CD4-positive, alpha-beta T cell treated with Interleukin-2 at 100 ng/mL for 4 hours (primary cell): ENCODE results near the gene BTG3.

ENCODE experiments used
- DNase-seq: peaks from one replicate; pipeline ENCODE4 v3.0.0-alpha.2; 2020; ENCODE audit warnings: low spot score

Gene BTG3, protein sequence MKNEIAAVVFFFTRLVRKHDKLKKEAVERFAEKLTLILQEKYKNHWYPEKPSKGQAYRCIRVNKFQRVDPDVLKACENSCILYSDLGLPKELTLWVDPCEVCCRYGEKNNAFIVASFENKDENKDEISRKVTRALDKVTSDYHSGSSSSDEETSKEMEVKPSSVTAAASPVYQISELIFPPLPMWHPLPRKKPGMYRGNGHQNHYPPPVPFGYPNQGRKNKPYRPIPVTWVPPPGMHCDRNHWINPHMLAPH

DNA sequence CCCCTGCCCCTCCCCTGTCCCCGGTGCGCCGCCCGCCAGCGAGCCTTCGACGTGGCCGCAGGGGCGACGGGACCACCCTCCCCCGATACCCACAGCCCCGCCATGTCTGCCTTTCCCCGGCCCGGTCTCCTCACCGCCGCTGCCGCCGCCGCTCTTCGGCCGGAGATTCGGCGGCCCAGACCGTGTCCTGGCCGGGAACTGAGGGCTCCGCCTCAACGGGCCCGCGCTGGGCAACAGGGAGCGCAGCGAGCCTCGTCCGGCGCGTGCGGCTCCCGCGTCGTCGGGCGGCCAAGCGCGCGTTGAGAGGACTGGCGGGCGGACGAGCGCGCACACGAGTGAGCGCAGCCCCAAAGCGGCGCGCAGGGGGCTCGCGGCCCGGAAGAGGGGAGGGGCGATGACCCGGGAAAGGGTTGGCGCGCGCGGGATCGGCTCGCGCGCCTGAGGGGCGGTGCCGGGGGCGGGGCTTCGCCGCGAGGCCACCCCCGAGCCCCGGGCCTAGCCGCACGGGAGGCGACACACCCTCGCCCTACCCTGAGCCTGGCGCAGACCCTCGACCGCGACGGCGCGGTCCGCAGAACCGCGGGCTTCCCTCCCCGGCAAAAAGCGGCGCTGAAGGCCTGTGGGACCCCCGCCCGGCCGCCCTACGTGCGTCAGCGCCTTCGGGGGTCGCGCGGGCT is at the start of gene BTG3:
Gene BTG3, minus strand, starts transcription at position 337 of the 677 bp plus-strand sequence. CDS start 3,757 bp downstream, outside the sequence.
- peak; percentile 82 for DNase-seq

DNA sequence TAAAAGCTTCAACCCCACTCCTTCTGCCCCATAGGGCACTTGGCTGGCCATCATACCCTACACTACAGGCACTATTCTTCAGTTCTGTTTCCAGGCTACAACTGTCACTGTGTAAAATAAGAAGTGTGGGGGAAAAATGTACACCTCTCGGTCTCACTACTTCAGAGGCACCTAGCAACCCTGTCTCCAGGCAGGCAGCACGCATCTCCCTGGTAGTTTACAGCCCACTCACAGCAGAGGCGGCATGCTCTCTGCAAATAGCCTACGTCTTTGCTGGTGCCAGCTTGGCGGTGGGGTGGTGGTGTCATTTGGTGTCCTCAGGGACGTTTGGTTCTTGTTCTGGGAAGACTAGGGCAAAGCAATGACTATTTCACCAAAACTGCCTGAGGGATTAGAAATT is 48.2 kb upstream of the BTG3 start:
- DNase-seq, result no peak

DNA sequence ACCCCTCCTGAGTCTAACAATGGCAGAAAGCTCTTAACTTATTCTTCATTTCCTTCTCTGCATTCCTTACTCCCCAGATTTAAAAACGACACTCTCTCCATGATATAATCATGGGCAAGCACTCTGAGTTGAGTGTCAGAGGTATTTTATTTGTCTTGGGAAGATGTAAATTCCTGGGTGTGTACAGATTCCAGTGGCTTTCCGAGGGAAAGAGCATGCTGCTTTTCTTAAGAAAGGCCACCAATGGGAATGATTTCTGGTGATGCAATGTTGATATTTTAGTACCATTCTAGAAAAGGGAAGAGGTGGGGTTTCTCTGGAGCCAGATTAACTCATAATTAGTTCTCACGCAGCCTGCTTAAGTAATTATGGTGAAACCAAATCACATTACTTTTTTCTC is 47.8 kb upstream of the BTG3 start:
- DNase-seq, result no peak

DNA sequence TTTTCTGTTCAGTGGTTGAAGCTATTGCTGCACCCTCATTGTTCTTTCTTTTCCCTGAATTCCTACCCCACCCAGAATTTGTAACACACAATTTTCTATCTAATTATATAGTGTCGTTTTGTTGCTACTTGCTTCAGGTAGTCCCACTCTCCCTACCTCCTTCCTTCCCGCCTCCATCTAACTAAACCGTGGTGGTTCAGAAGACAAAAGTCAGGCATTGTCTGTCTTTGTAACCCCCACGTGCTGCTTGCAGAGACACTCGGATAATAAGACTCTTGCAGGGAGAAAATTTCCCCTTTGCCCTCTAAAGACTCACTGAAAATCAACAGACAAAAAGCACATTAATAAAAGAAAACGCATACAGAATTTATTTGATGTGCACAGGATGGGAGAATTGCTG is 46.2 kb upstream of the BTG3 start:
- DNase-seq, result no peak

DNA sequence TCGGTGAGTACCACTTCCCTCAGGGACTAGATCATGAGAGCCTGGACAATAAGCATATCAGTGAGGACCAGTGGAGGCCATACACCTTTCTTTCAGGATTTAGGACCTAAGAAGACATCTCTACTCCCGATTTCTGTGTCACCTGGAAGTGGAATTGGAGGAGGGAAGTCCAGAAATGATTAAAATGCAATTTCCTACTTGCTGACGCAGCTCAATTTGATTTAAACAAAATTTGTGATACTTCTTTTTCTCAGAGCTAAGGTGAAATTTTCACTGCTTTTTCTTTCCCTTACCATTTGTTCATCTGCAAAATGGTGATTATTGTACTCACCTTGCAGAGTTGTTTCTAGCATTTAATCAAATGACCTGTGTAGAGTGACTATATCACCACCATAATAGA is 38.8 kb upstream of the BTG3 start:
- no peak for DNase-seq

DNA sequence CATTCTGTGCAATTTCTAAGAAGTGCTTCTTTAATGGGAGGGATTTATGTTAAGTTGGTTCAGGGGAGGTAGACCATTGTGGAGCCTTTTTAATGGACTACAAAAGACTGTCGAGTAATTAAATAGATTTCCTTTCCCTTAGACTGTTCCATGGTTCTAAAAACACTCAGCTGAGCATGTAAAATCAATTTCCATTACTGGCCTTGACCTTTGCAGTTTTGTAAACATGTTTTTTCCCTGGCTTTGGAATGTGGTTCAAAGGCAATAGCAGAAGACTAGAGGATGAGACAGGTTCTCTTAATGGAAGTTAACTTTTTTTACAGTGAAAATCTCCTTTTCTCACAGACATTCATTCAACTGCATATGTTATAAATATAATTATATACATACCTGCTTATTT is 37.6 kb upstream of the BTG3 start:
- DNase-seq, result no peak

DNA sequence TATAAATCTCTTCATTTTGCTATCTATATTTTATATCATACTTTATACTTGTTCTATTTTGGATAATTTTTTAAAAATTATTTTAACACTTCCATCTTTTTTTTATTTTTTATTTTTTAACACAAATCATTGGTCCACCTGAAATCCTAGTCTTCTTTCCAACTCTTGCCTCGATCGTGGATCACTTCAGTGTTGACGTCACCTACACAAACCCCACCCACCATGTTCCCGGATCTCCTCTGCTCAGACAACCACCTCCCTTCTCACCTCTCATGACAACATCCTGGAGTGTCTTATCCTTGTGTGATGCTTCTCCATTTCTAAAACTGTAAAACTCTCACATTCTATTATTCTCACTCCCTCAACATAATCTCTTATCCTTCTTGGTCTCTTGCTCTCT is 34.1 kb upstream of the BTG3 start:
- DNase-seq, result no peak

DNA sequence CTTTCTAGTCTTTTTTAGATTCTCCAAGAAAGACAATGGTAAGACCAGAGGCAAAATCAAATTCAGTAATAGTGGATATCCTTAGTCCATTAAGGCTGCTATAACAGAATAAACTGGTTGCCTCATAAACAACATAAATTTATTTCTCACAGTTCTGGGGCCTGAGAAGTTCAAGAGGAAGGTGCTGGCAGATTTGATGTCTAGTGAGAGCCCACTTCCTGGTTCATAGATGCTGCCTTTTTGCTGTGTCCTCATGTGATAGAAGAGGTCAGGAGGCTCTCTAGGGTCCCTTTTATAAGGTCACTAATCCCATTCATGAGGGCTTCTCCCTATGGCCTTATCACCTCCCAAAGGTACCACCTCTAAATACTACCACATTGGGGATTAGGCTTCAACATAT is 31.5 kb upstream of the BTG3 start:
- no peak for DNase-seq

DNA sequence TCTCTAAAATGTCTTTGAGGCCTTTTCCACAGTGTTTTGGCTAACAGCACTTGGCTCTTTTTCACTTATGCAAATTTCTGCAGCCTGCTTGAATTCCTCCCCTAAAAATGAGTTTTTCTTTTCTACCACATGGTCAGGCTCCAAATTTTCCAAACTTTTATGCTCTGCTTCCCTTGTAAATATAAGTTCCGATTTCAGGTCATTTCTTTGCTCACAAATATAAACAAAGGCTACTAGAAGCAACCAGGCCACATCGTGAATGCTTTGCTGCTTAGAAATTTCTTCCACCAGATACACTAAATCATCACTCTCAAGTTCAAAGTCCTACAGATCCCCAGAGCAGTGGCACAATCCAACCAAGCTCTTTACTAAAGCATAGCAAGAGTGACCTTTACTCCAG is 28.1 kb upstream of the BTG3 start:
- DNase-seq, result no peak

DNA sequence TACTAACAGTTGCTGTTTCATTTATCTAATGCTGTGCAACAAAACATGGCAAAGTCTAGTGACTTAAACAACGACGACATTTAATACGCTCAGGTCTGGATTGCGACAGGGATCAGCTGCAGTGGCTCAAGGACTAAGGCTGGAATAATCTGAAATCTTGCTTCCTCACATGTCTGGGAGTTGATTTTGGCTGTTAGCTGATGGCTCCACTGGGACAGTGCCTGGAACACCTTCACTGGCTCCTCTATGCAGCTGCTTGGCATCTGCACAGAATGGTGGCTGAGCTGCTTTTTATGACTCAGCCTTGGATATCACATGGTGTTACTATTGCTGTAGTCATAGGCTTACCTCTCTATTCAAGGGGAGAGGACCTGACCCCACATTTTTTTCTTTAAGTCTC is 24.0 kb upstream of the BTG3 start:
- no peak for DNase-seq

DNA sequence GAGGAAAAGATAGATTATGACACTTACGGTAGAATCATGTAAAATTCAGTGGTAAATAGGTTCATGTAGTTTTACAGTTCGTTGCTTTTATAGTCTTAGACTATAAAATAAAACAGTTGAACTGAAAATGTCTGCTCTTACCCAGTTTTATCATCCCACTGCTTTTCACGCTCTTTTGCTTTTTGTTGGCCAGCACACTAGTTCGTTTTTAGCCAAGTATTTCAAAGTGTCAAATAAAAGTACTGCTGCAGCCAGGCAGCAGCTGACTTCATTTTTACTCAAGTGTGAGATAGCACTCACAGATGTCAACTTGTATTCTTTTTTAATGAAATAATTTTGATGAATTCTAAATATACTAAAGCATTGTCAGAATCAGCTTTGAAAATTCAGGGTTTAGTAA is 18.5 kb upstream of the BTG3 start:
- DNase-seq, result no peak

DNA sequence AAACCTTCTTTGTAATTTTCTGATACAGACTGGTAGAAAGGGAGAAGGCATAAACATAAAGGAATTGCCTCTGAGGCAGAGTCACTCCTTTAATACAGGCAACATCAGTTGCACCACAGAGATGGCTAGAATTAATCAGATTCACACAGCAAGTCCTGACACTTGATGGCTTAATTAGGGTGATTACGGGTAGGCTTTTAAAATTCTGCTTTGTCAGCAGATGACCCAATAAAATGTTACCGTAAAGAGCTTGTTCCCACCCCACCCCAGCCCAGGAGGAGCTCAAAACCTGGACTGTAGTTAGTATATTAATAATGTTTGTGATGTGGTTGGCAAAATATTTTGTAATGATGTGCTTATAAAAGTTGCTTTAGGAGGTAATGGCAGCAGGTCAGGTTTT is 9.3 kb upstream of the BTG3 start:
- no peak for DNase-seq

DNA sequence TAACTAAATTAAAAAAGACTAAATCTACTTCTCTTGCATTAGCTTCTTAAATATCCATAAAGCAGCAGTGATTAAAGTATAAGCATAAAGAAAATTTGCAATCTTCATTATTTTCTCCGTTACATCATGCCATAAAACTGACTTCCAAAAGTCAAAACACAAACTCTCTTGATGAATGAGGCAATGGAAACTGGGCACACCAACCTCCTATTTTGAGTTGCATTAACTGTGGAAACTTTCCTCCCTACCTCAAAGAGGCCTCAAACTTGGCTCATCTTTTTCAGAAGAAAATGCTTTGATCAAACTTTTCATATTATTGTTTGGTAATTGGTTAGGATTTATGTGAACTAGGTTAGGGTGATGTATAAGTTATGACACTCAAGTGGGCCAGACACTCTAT is 4.1 kb upstream of the BTG3 start:
- no peak for DNase-seq

DNA sequence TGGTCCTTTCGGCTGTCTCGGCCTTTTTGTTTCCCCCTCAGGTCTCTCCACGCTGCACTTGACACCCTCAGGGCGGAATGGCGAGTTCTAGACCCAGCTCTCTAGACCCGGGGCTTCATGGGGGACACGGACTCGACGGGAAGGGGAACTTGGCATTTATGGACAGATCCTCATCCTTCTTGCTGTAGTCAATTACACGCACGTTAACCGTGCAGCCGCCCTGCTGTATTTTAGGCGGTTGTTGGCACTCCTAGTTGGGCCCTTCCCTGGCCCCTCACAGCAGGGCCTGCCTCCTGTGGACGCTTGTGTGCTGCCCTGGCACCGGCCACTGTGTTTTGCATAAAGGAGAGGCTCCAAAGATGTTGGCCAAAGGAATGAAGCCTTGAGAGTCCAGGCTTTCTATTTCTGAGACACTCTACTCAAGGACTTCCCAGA is 558 bp upstream of the BTG3 start:
- DNase-seq, result no peak

DNA sequence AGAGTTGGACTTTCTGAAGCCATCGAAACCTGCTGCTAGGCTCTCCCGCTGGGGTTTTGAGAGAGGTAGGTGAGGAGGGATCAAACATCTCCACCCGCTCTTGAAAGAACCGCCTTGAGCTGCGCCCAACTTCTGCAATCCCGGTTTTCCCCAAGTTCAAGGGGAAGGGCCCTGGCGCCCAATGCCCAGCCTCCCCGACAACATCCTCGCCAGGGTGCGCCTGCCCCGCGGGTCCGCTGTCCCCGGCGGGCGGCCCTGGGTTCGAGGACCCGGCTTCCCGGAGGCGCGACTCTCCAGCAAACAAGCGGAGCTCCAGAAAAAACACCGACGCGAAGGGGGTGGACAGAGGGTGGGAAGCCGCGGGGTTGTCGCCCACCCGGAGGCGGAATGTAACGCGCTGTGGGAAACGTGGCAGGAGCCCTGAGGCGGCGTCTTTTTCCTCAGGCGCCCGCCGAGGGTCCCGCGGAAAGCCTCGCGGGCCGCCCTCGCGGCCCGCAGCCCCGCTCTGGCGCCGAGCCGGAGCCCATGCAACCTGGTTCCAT is 607 bp downstream of the BTG3 start:
- DNase-seq, result no peak

DNA sequence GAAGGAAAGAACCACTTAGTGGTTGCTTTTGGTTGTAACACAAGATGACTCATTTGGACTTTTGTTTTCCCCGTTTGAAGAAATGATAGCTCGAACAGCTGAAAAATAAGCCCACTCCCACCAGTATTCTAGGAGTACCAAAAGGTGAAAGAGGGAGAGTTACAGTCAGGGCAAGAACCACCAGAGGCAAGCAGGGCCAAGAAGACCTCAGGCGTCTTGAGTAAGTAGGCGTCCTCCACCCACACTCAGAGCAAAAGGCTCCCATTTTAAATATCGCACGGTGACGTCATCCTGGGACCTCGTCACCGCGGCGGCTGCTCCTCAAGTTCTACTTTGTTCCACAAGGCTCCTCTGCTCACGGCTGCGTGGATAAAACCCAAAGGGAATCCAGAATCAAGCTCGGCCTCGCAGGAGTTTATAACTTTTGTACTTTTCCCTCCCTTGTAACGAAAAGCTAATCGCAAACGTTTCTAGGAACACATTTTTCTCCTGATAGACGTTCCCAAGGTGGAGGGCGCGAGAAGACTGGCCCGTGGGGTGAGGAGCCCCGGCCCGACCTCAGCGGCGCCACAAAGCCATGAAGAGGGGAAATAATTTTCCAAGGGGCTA is 1.2 kb downstream of the BTG3 start:
- DNase-seq, result peak; percentile 80

DNA sequence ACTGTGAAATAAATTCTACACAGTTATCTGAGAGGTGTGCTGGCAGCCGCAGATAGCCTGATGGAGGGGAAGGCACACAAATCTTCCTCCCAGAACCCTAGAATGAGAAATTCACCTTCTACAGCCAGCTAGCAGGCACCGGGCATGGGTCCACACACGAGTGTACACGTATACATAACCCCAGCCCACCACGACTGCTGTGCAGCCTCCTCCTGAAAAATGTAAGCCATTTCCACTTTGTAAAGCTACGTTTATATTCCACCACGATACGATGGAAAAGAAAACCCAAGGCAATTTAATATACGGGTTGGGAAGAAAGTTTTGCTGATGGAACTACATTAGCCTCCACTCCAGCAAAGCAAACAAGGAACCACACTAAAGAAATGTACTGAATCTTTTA is 1.8 kb downstream of the BTG3 start:
- DNase-seq, result no peak

DNA sequence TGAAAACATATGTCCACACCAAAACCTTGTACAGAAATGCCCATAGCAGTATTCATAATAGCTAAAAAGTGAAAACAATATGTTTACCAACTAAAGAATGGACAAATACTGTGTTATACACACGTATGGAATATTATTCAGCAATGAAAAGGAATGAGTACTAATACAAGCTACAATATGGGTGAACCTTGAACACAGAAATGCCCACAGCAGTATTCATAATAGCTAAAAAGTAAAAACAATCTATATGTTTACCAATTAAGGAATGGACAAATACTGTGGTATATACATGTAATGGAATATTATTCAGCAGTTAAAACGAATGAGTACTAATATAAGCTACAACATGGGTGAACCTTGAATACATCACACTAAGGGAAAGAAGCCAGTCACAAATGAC is 3.0 kb downstream of the BTG3 start:
- DNase-seq, result no peak

DNA sequence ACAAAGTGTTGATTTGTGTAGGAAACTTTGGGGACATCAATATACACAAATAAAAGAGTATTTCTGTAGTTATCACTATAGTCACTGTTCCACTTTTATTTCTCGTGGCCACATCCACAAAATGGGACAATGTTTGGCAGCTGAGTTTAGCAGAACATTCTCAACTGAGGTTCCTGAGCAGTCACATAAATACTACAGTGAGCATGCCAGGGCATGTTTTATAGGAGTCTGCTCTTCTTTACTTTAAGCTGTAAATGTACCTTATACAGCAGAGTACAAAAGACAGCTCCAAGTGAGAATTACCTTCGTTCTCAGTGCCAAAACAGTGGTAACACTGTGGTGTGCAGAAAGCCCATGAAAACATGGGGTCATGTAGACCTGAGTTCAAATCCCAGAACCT is 5.0 kb downstream of the BTG3 start:
- no peak for DNase-seq

DNA sequence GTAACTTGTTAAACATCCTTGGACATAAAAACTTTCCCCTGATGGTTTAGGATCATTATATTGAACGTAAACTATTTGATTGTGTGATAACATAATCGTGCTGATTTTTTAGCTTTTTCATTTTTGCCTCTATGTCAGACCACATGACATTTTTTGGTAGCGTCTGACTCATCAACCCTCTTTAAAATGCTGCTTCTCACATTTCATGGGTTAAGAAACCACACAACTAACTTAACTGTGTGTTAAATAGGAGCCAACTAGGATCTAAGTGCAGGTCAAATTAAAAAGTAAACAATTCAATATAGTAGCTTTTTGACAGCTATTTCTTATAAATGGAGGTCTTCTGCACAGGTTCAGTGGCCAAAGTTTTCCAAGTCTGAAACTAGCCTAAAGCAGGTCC is 9.8 kb downstream of the BTG3 start:
- peak; percentile 14 for DNase-seq

DNA sequence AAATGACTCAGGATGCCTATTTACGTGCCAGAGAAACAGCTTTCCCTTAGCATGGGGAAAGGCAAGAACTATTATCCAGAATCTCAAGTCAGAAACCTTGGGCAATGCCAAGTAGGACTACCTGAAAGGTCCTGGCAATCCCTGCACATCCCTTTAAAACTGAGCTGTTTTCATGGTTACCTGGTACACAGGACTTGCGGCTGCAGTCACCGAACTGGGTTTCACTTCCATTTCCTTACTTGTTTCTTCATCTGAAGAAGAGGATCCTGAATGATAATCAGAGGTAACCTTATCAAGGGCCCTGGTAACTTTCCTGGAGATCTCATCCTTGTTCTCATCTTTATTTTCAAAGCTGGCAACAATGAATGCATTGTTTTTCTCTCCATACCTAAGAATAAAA is 14.3 kb downstream of the BTG3 start:
- no peak for DNase-seq

DNA sequence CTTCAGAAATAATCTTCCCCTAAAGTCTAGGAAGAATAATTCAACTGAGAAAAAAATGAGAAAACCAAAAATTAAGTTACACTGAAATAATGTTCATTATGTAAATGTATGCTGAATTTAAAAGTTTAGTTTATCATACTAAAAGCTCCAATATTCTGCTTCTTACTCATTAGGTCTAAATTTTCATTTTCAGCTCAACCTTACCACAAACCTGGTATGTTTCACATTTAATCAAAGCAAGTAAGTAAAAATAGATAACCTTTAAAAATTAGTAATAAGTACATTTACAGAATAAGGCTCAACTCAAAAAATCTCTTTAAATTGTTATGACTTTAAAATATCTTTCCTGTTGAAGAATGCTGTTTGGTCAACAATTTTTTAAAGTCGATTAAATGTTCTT is 15.0 kb downstream of the BTG3 start:
- no peak for DNase-seq

DNA sequence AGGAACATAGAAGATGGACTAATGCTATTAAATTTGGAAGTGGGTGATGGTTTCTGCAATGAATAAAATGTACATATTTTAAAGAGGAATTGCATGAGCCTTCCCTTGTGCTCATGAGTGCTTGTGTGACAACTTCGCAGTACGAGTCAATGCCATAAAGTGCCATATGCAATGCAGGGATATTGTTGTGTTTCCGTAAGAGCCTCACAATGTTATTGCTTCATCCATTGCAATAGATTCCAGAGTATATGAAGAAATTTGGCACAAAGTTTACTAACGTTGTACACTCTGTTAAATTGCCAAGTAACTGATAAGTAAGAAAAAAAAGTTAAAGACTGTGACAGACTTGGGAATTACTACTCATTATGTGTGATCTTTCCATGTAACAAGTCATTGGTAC is 22.3 kb downstream of the BTG3 start:
- no peak for DNase-seq
